ENCODE measurements around the gene SRM.

The SRM gene

GRCh38 chr1:11072216-11072917, 12.5 kb upstream of the SRM start:
- H3K36me3 ChIP-seq, result peaks cover 45% of the 10 kb centered on the region

DNA sequence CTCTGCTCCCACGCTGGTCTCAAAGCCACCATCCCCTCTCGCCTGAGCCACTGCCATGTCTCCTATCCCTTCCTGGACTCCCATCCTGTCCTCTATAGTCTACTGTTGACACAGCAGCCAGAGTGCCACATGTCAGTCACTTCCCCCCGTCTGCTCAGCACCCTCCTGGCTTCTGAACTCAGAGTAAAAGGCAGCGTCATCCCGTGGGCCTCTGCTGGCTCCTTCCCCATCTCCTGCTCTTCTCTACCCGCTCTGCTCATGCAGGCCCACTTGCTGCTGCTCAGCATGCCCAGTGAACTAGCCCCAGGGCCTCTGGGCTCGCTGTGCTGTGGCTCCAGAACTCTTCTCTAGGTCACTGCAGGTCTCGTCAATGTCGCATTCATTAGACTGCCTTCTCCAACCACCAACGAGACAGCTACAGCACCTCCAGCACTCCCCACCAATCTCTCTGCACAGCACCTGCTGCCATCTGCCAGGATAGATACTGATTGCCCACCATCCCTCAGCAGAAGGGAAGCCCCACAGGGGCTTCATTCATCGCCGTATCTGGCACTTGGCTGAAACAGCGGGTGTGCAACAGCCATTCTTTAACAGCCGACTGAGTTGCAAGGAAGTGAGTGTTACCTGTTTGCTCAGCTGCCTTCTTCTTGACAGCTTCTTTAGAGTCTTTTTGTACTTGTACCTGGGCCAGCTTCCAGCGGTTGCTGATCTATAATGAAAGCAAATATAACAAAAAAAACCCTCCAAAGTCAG, 11.8 kb upstream of the SRM start:
- Histone ChIP-seq H3K36me3 (peaks cover 38% of the 10 kb centered on the region), H3K9me3 (no peaks in the 10 kb centered on the region), H3K4me1 (no peaks in the 10 kb centered on the region), H3K4me3 (ENCODE audit: low read depth, low read length) (no peak overlapping the region), H3K27me3 (no peaks in the 10 kb centered on the region)
- no peak for TF ChIP-seq CTCF (IDR thresholded peaks at IDR 0.05; ENCODE audit: low read depth, low read length)
- no peak for DNase-seq

More at GRCh38 chr1:11072216-11072917, 12.5 kb upstream of the SRM start:
- no peak for TF ChIP-seq CTCF (IDR thresholded peaks at IDR 0.05; ENCODE audit: low read depth, low read length)
- Histone ChIP-seq H3K4me3 (ENCODE audit: low read depth, low read length) (no peak overlapping the region), H3K27me3 (no peaks in the 10 kb centered on the region), H3K9me3 (no peaks in the 10 kb centered on the region), H3K4me1 (no peaks in the 10 kb centered on the region)
- no peak for DNase-seq

DNA sequence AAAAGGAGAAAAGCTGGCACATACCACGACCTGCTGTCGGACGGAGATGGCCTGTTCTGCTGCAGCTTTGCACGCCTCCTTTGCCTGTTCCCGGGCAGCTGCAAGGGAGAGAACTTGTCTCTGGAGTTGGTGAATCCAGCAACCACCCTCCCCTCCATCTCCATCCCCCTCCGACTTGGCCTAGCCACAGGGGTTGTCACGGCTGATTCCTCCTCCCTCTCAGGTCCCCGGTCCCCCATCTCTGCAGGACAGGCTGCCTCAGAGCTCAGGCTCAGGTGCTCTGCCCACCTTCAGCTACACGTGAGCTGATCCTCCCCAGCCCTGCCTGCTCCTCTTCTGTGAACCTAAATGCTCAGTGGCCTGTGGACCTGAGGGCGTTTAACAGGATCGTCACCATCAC, 11.1 kb upstream of the SRM start:
- Histone ChIP-seq H3K27me3 (no peaks in the 10 kb centered on the region), H3K4me1 (no peaks in the 10 kb centered on the region), H3K9me3 (no peaks in the 10 kb centered on the region), H3K36me3 (peaks cover 42% of the 10 kb centered on the region), H3K4me3 (ENCODE audit: low read depth, low read length) (no peak overlapping the region)
- no peak for DNase-seq
- TF ChIP-seq CTCF (IDR thresholded peaks at IDR 0.05; ENCODE audit: low read depth, low read length), result no peak

- no peak for DNase-seq
- H3K27me3 ChIP-seq, result no peaks in the 10 kb centered on the region
- no peak for TF ChIP-seq CTCF (IDR thresholded peaks at IDR 0.05; ENCODE audit: low read depth, low read length)
- no peak overlapping the region for H3K4me3 ChIP-seq (ENCODE audit: low read depth, low read length)
- no peaks in the 10 kb centered on the region for H3K4me1 ChIP-seq
- peaks cover 39% of the 10 kb centered on the region for H3K36me3 ChIP-seq
- no peaks in the 10 kb centered on the region for H3K9me3 ChIP-seq
These were observed 9.0 kb upstream of the SRM start for GRCh38 chr1:11068600-11069473.

DNA sequence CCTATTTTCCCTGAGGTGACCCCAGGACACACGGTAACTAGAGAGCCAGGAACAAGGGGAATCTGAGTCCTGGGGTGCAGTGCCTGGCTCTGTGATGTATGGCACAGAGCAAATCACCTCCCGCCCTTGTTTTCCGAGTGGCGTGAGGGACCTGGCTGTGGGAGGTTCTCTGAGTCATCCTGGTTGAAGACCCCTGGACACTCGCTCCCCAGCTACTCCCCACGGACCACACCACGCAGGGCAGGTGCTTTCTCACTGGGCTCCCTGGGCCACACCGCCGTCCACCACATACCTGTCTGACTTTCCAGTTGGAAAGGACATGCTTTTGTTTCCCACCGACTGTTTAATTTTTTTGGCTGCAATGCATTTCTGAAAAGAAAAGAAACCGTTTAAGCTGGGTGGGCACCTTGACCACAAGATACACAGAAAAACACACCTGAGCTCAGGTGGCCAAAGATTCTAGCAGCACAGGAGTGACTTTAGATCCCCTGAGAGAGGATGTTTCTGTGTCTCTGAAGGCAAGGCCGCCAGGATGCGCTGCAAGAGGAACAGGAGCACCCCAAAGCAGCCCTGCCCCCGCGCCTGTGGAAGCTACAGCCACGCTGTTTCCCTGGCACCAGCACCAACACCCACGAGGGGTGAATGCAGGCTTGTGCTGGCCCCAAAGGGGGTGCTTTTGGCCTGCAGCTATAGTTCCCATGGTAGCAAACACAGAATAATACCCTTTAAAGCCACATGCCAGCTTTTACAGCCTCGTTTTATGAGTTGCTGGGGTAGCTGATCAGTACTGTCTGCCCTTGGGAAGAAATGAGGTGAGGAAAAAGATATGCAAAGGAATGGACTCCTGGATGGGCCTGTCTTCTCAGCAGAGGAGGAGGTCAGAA, 8.1 kb upstream of the SRM start:
- no peak for TF ChIP-seq CTCF (IDR thresholded peaks at IDR 0.05; ENCODE audit: low read depth, low read length)
- peaks cover 38% of the 10 kb centered on the region for H3K36me3 ChIP-seq

More for the DNA sequence above, 8.1 kb upstream of the SRM start:
- H3K4me1 ChIP-seq, result no peaks in the 10 kb centered on the region
- H3K9me3 ChIP-seq, result no peaks in the 10 kb centered on the region
- no peak overlapping the region for H3K4me3 ChIP-seq (ENCODE audit: low read depth, low read length)
- H3K27me3 ChIP-seq, result no peaks in the 10 kb centered on the region
- no peak for DNase-seq

Data from BE2C (cell line).